ENCODE data around the gene ACVR2B. TPM values are rescaled to one million over a fixed set of nuclear protein-coding genes. Genes with fewer than 3 reads are reported as not detected.
A peak's percentile ranks its signal among the peaks of the same experiment; 100 is the strongest.
"Not testable (repeated sequence)": the region's sequence is repeated elsewhere in the genome, so short reads cannot be mapped to it uniquely, and the experiment has no call there.

Gene ACVR2B
- 10 to 100 TPM in 2 of 5 experiments, 1 to 10 TPM in 3; 3.8 to 14.0 (median 8.3) TPM for total RNA-seq
- 1 to 10 TPM in 1 of 2 donors, under 1 TPM in 1; 0.71 to 1.7 TPM for polyA plus RNA-seq
- 45.9 reads per million, percentile 69 among the genes with 10 or more reads in this experiment for total RNA-seq

- no peaks in the 10 kb centered on the region for H3K27me3 ChIP-seq (ENCODE audit: control insufficient read depth in 2 of 2, insufficient read depth in 2 of 2, low read length in 2 of 2)
- peak within 1 kb of the TSS; percentile 59 to 95 (median 91) for H3K27ac Mint-ChIP-seq
- peak within 1 kb of the TSS; percentile 74 for H3K4me3 ChIP-seq (ENCODE audit: low read length)
- CTCF ChIA-PET, result interaction anchor here (1.3 kb wide), 1 partner anchor 479 kb away, joined by 4 read pairs; no protein-coding TSS in a partner anchor
- DNase-seq (peak; percentile 20 to 83 (median 58)), ATAC-seq (peak; percentile 74)
- H3K9me3 ChIP-seq (ENCODE audit: control insufficient read depth in 2 of 3, low read length in 3 of 3), result no peaks in the 10 kb centered on the region
- H3K36me3 Mint-ChIP-seq, result peaks cover 0 to 4% (median 0%) of the 10 kb centered on the region in 5 donors
- H3K9me3 Mint-ChIP-seq, result peaks cover 0 to 10% (median 3%) of the 10 kb centered on the region in 11 donors
- no peaks in the 10 kb centered on the region for H3K36me3 ChIP-seq (ENCODE audit: control insufficient read depth in 2 of 3, insufficient read depth in 3 of 3, low read length in 3 of 3)
- peaks cover 5 to 12% of the 10 kb centered on the region in 2 donors for H3K4me1 ChIP-seq (ENCODE audit: control insufficient read depth in 2 of 2, insufficient read depth in 2 of 2, low read length in 2 of 2)
- H3K4me1 Mint-ChIP-seq, result peaks cover 7 to 32% (median 25%) of the 10 kb centered on the region in 7 donors
- peaks cover 0 to 18% (median 0%) of the 10 kb centered on the region in 5 donors for H3K27me3 Mint-ChIP-seq
- H3K27ac ChIP-seq (ENCODE audit: low read depth, low read length), result peak within 1 kb of the TSS; percentile 60
- POLR2A ChIA-PET, result interaction anchor here (0.7 to 1.6 kb wide), 6 partner anchors 11 to 316 kb away, joined by 3 to 4 read pairs (median 4); partner anchors contain the start of gene ACAA1
- intact Hi-C loops (cut with micrococcal nuclease), result loop anchor here (1.0 to 2.0 kb wide), 4 partner anchors 43 to 316 kb away; partner anchors contain the start of genes OXSR1 (in 2 of the 2), ACAA1 (in 1 of the 2) and EXOG (in 1 of the 2)
- H3K4me3 Mint-ChIP-seq, result peak within 1 kb of the TSS; percentile 88 to 99 (median 97)
These were observed at the start of gene ACVR2B for GRCh38 chr3:38453075-38453912. TSS of gene ACVR2B (plus strand) at chr3:38453890. CDS start at chr3:38454323, 433 bp downstream.

DNA sequence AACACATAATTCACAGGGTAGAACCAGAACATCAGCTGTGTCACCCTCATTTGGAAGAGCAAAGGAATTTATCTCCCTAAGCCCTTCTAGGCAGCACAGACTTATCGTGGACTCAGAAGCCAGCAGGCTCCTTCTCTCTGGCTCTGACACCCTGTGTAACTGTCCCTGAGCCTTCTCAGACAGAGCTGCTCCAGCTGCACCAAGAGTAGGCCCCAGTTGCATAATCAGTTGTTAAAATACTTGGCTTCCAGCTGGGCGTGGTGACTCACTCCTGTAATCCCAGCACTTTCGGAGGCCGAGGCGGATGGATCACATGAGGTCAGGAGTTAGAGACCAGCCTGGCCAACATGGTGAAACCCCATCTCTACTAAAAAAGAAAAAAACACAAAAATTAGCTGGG lies 49.4 kb upstream of the ACVR2B start:
- H3K27ac Mint-ChIP-seq, result no peak overlapping the region

GRCh38 chr3:38411591-38411990 lies 42.1 kb upstream of the ACVR2B start:
- no peaks in the 10 kb centered on the region for H3K36me3 ChIP-seq (ENCODE audit: control insufficient read depth in 2 of 3, insufficient read depth in 3 of 3, low read length in 3 of 3)
- H3K27me3 Mint-ChIP-seq, result peaks cover 0 to 5% (median 0%) of the 10 kb centered on the region in 5 donors
- peaks cover 0 to 6% (median 0%) of the 10 kb centered on the region in 11 donors for H3K9me3 Mint-ChIP-seq
- intact Hi-C loops (cut with micrococcal nuclease), result no loop called here
- H3K27ac ChIP-seq (ENCODE audit: low read depth, low read length), result no peak overlapping the region
- H3K4me3 Mint-ChIP-seq, result no peak overlapping the region
- H3K4me1 Mint-ChIP-seq, result peaks cover 0 to 1% (median 0%) of the 10 kb centered on the region in 7 donors
- ATAC-seq, result no peak
- no peak for DNase-seq
- no peaks in the 10 kb centered on the region for H3K27me3 ChIP-seq (ENCODE audit: control insufficient read depth in 2 of 2, insufficient read depth in 2 of 2, low read length in 2 of 2)
- no peak overlapping the region for H3K4me3 ChIP-seq (ENCODE audit: low read length)
- peaks cover 0 to 14% (median 0%) of the 10 kb centered on the region in 5 donors for H3K36me3 Mint-ChIP-seq
- no peaks in the 10 kb centered on the region for H3K9me3 ChIP-seq (ENCODE audit: control insufficient read depth in 2 of 3, low read length in 3 of 3)
- ChIA-PET CTCF (no interaction called here), POLR2A (no interaction called here)
- no peak overlapping the region for H3K27ac Mint-ChIP-seq
- H3K4me1 ChIP-seq (ENCODE audit: control insufficient read depth in 2 of 2, insufficient read depth in 2 of 2, low read length in 2 of 2), result no peaks in the 10 kb centered on the region

More for the DNA sequence above, 49.4 kb upstream of the ACVR2B start:
- Mint-ChIP-seq H3K4me1 (no peaks in the 10 kb centered on the region), H3K27me3 (no peaks in the 10 kb centered on the region), H3K36me3 (peaks cover 0 to 19% (median 15%) of the 10 kb centered on the region in 5 donors), H3K9me3 (peaks cover 0 to 4% (median 0%) of the 10 kb centered on the region in 11 donors), H3K4me3 (no peak overlapping the region)
- POLR2A ChIA-PET, result no interaction called here
- ATAC-seq, result no peak
- Histone ChIP-seq H3K36me3 (ENCODE audit: control insufficient read depth in 2 of 3, insufficient read depth in 3 of 3, low read length in 3 of 3) (no peaks in the 10 kb centered on the region), H3K27ac (ENCODE audit: low read depth, low read length) (no peak overlapping the region), H3K27me3 (ENCODE audit: control insufficient read depth in 2 of 2, insufficient read depth in 2 of 2, low read length in 2 of 2) (no peaks in the 10 kb centered on the region), H3K4me1 (ENCODE audit: control insufficient read depth in 2 of 2, insufficient read depth in 2 of 2, low read length in 2 of 2) (no peaks in the 10 kb centered on the region), H3K4me3 (ENCODE audit: low read length) (no peak overlapping the region), H3K9me3 (ENCODE audit: control insufficient read depth in 2 of 3, low read length in 3 of 3) (no peaks in the 10 kb centered on the region)
- no peak for DNase-seq
- CTCF ChIA-PET, result interaction anchor here (0.6 kb wide), 1 partner anchor 428 kb away, joined by 5 read pairs; no protein-coding TSS in a partner anchor
- intact Hi-C loops (cut with micrococcal nuclease), result no loop called here

DNA sequence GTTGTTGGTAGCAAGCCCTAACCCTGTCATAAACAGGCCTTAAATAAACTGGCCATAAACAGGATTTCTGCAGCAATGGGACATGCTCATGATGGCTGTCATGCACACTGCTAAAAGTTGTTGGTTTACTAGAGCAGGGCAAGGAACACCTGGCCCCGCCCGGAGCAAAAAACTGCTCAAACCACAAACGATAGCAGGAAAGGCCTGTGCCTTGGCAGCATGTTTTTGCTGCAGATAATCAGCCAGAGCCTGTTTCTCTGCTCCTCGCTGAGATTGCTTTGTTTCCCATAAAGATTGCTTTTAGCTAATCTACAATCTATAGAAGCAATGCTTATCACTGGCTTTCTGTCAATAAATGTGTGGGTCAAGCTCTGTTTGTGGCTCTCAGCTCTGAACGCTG lies 32.9 kb upstream of the ACVR2B start:
- H3K27me3 ChIP-seq (ENCODE audit: control insufficient read depth in 2 of 2, insufficient read depth in 2 of 2, low read length in 2 of 2); ATAC-seq; CTCF ChIA-PET; H3K9me3 ChIP-seq (ENCODE audit: control insufficient read depth in 2 of 3, low read length in 3 of 3); H3K36me3 ChIP-seq (ENCODE audit: control insufficient read depth in 2 of 3, insufficient read depth in 3 of 3, low read length in 3 of 3); H3K9me3 Mint-ChIP-seq; H3K27me3 Mint-ChIP-seq; H3K4me3 ChIP-seq (ENCODE audit: low read length); H3K36me3 Mint-ChIP-seq: not testable (repeated sequence)
- intact Hi-C loops (cut with micrococcal nuclease), result loop anchor here (2.0 to 10.0 kb wide), 3 partner anchors 34 to 48 kb away; no protein-coding TSS in a partner anchor
- POLR2A ChIA-PET, result interaction anchor here (1.1 kb wide), 1 partner anchor 256 kb away, joined by 4 read pairs; the partner anchor contains the start of gene OXSR1
- Histone ChIP-seq H3K4me1 (ENCODE audit: control insufficient read depth in 2 of 2, insufficient read depth in 2 of 2, low read length in 2 of 2) (peaks cover 7 to 16% of the 10 kb centered on the region in 2 donors), H3K27ac (ENCODE audit: low read depth, low read length) (peak overlapping the region; percentile 16)
- peak in 1 of 9 donors; percentile 25 for DNase-seq
- peaks cover 8 to 45% (median 32%) of the 10 kb centered on the region in 7 donors for H3K4me1 Mint-ChIP-seq
- peak overlapping the region in 8 of 10 donors; percentile 8 to 87 (median 56) for H3K4me3 Mint-ChIP-seq
- peak overlapping the region in 8 of 9 donors; percentile 11 to 95 (median 74) for H3K27ac Mint-ChIP-seq

- ATAC-seq (no peak), DNase-seq (no peak)
- Mint-ChIP-seq H3K36me3 (peaks cover 0 to 10% (median 0%) of the 10 kb centered on the region in 5 donors), H3K27me3 (peaks cover 0 to under 1% (median 0%) of the 10 kb centered on the region in 5 donors), H3K4me3 (peak overlapping the region in 9 of 10 donors; percentile 15 to 87 (median 62)), H3K9me3 (peaks cover 0 to 2% (median 0%) of the 10 kb centered on the region in 11 donors), H3K27ac (peak overlapping the region in 6 of 9 donors; percentile 51 to 95 (median 79)), H3K4me1 (peaks cover 8 to 56% (median 42%) of the 10 kb centered on the region in 7 donors)
- H3K9me3 ChIP-seq (ENCODE audit: control insufficient read depth in 2 of 3, low read length in 3 of 3), result no peaks in the 10 kb centered on the region
- H3K27ac ChIP-seq (ENCODE audit: low read depth, low read length), result peak overlapping the region; percentile 16
- POLR2A ChIA-PET, result interaction anchor here (1.1 kb wide), 1 partner anchor 257 kb away, joined by 4 read pairs; the partner anchor contains the start of gene OXSR1
- CTCF ChIA-PET, result no interaction called here
- H3K36me3 ChIP-seq (ENCODE audit: control insufficient read depth in 2 of 3, insufficient read depth in 3 of 3, low read length in 3 of 3), result no peaks in the 10 kb centered on the region
- no peak overlapping the region for H3K4me3 ChIP-seq (ENCODE audit: low read length)
- no peaks in the 10 kb centered on the region for H3K27me3 ChIP-seq (ENCODE audit: control insufficient read depth in 2 of 2, insufficient read depth in 2 of 2, low read length in 2 of 2)
- H3K4me1 ChIP-seq (ENCODE audit: control insufficient read depth in 2 of 2, insufficient read depth in 2 of 2, low read length in 2 of 2), result peaks cover 8 to 25% of the 10 kb centered on the region in 2 donors
- intact Hi-C loops (cut with micrococcal nuclease), result loop anchor here (2.0 to 10.0 kb wide), 3 partner anchors 33 to 50 kb away; no protein-coding TSS in a partner anchor
These were observed 31.9 kb upstream of the ACVR2B start for GRCh38 chr3:38421679-38422336.
